KG1 (cell line): Measurements from ENCODE around the gene ST8SIA6.
"Not testable (repeated sequence)": the region's sequence is repeated elsewhere in the genome, so short reads cannot be mapped to it uniquely, and the experiment has no call there.

Experiments used
- DNase-seq: peaks from one replicate; lab custom pipeline; 2025; lab: John Stamatoyannopoulos, UW

The ST8SIA6 gene

GRCh38 chr10:17426263-17426750, 28.1 kb downstream of the ST8SIA6 start:
- no peak for DNase-seq

GRCh38 chr10:17425584-17426262, 28.7 kb downstream of the ST8SIA6 start:
- DNase-seq: no peak

GRCh38 chr10:17423632-17424186, 30.7 kb downstream of the ST8SIA6 start:
- no peak for DNase-seq

- no peak for DNase-seq
Observed at GRCh38 chr10:17422931-17423330, 31.5 kb downstream of the ST8SIA6 start.

GRCh38 chr10:17418249-17418648, 36.1 kb downstream of the ST8SIA6 start:
- no peak for DNase-seq

GRCh38 chr10:17416442-17417211, 37.8 kb downstream of the ST8SIA6 start:
- no peak for DNase-seq

GRCh38 chr10:17415046-17415658, 39.2 kb downstream of the ST8SIA6 start:
- no peak for DNase-seq

- no peak for DNase-seq
Observed at GRCh38 chr10:17414484-17414883, 39.9 kb downstream of the ST8SIA6 start.

GRCh38 chr10:17413876-17414275, 40.5 kb downstream of the ST8SIA6 start:
- DNase-seq: no peak

GRCh38 chr10:17412323-17412722, 42.1 kb downstream of the ST8SIA6 start:
- DNase-seq: no peak

GRCh38 chr10:17410907-17411306, 43.5 kb downstream of the ST8SIA6 start:
- DNase-seq: no peak

GRCh38 chr10:17409170-17409733, 45.1 kb downstream of the ST8SIA6 start:
- no peak for DNase-seq

GRCh38 chr10:17407047-17407446, 47.3 kb downstream of the ST8SIA6 start:
- no peak for DNase-seq

- no peak for DNase-seq
Observed at GRCh38 chr10:17406036-17406834, 48.2 kb downstream of the ST8SIA6 start.

GRCh38 chr10:17403161-17403560, 51.2 kb downstream of the ST8SIA6 start:
- no peak for DNase-seq

- DNase-seq: not testable (repeated sequence)
Observed at GRCh38 chr10:17402040-17402439, 52.4 kb downstream of the ST8SIA6 start.

GRCh38 chr10:17396004-17396403, 58.4 kb downstream of the ST8SIA6 start:
- DNase-seq: no peak

- no peak for DNase-seq
Observed at GRCh38 chr10:17394854-17395253, 59.5 kb downstream of the ST8SIA6 start.

- DNase-seq: no peak
Observed at GRCh38 chr10:17387861-17388503, 66.4 kb downstream of the ST8SIA6 start.

GRCh38 chr10:17386616-17387075, 67.7 kb downstream of the ST8SIA6 start:
- DNase-seq: no peak

- no peak for DNase-seq
Observed at GRCh38 chr10:17386021-17386420, 68.4 kb downstream of the ST8SIA6 start.
